Retinal pigment epithelial cell (primary cell): ENCODE measurements around the gene CNOT9.

Experiments
- DNase-seq: peaks from one replicate; pipeline ENCODE4 v3.0.0-alpha.2; 2010; ENCODE audit warnings: low read depth
- H3K4me3 ChIP-seq: 2 replicates; pipeline ENCODE4 v1.5.1; 2011; ENCODE audit warnings: mild to moderate bottlenecking, low read length, control low read depth, moderate library complexity
- TF ChIP-seq, protein P1 (sequence below): conservative IDR thresholded peaks from 2 replicates; pipeline ENCODE4 v1.5.1; 2011; ENCODE audit warnings: low read depth, low read length, control low read depth, inconsistent platforms

Gene CNOT9

DNA sequence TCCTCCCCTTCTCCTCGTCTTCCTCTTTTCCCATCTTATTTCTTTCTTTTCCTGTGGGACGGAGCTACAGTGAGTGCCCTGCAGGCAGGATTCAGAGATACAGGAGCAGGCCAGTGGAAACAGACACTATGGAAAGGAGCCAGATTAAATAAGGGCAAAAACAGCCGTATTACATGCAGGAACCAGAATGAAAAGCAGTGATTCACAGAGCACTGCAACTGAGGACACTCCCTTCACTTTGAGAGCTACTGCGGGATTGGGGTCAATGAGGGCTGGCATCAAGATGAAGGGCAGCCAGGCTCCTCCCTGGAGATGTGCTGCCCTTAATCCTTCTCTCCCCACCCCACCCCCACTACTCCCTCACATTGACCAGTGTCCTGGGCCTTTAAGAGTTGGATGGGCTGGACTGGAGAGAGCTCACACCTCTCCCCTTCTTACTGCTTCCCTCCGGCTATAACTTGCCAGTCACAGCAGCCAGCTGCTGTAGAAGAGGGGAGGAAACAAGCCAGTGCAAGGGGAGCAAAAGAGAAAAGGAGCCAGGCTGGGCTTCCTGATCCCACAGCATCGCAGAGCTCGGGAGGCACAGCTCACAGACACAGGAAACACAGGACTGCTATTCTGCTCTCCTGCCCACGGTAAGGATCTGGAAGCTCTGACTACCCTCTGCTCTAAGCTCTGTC is 38.9 kb downstream of the CNOT9 start, which contains the start of gene PLCD4:
Gene PLCD4, plus strand, starts transcription at position 464 of the 680 bp plus-strand sequence. CDS start 7,841 bp downstream, outside the sequence.
- H3K4me3 ChIP-seq = no peak within 1 kb of the TSS
- TF ChIP-seq, protein P1, sequence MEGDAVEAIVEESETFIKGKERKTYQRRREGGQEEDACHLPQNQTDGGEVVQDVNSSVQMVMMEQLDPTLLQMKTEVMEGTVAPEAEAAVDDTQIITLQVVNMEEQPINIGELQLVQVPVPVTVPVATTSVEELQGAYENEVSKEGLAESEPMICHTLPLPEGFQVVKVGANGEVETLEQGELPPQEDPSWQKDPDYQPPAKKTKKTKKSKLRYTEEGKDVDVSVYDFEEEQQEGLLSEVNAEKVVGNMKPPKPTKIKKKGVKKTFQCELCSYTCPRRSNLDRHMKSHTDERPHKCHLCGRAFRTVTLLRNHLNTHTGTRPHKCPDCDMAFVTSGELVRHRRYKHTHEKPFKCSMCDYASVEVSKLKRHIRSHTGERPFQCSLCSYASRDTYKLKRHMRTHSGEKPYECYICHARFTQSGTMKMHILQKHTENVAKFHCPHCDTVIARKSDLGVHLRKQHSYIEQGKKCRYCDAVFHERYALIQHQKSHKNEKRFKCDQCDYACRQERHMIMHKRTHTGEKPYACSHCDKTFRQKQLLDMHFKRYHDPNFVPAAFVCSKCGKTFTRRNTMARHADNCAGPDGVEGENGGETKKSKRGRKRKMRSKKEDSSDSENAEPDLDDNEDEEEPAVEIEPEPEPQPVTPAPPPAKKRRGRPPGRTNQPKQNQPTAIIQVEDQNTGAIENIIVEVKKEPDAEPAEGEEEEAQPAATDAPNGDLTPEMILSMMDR = no peak
- DNase-seq = peak; percentile 3

DNA sequence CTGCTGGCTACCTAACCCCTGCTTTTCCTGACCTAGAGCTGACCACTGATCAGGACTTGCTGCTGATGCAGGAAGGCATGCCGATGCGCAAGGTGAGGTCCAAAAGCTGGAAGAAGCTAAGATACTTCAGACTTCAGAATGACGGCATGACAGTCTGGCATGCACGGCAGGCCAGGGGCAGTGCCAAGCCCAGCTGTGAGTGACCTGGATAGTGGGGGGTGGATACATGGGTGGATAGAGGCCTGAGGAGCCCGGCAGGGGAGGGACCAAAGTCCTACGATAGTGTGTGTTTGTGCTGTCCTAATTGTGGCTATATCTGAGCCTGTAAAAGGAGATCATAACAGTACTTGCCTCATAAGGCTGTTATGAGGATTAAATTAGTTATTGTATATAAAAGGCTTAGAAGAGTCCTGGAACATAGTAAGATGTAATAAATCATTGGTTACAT is 47.3 kb downstream of the CNOT9 start:
- TF ChIP-seq, protein P1 = no peak
- H3K4me3 ChIP-seq = no peak overlapping the region
- no peak for DNase-seq

DNA sequence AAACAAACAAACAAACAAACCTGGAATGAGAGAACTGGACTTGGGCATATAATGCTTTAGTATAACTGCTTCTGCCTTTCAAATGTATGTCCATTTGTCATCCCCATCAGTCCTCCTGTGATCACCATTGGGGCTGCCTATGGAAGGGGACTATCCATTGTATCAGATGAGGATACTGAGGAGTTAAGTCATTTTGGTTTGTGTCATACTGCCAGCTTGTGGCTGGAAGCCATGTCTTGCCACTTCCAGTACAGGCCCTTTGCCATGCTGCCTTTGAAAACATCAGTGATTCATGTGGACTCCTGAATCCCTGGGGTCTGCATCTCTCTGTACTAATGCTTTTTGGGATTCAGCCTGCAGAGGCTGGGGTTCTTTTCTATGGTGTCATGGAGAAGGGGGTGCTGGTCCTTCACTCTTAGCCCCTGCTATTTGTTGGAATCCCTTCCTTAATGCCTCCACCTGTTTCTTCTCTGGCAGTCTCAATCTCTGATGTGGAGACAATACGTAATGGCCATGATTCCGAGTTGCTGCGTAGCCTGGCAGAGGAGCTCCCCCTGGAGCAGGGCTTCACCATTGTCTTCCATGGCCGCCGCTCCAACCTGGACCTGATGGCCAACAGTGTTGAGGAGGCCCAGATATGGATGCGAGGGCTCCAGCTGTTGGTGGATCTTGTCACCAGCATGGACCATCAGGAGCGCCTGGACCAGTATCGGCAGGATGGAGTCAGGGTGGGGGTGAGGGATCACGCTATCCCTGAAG is 49.6 kb downstream of the CNOT9 start:
- H3K4me3 ChIP-seq = no peak overlapping the region
- DNase-seq = no peak
- TF ChIP-seq, protein P1 = no peak

DNA sequence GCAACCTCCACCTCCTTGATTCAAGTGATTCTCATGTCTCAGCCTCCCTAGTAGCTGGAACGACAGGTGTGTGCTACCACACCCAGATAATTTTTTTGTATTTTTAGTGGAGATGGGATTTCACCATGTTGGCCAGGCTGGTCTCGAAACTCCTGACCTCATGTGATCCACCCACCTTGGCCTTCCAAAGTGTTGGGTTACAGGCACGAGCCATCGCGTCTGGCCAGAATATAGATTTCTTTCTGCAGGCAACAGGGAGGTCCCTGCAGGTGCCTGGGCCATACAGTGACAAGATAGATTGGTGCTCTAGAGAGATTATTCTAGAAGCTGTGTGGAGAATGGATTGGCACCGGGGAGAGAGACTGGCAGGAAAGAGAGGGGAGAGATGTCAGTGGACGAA is 52.4 kb downstream of the CNOT9 start:
- no peak overlapping the region for H3K4me3 ChIP-seq
- TF ChIP-seq, protein P1 = no peak

DNA sequence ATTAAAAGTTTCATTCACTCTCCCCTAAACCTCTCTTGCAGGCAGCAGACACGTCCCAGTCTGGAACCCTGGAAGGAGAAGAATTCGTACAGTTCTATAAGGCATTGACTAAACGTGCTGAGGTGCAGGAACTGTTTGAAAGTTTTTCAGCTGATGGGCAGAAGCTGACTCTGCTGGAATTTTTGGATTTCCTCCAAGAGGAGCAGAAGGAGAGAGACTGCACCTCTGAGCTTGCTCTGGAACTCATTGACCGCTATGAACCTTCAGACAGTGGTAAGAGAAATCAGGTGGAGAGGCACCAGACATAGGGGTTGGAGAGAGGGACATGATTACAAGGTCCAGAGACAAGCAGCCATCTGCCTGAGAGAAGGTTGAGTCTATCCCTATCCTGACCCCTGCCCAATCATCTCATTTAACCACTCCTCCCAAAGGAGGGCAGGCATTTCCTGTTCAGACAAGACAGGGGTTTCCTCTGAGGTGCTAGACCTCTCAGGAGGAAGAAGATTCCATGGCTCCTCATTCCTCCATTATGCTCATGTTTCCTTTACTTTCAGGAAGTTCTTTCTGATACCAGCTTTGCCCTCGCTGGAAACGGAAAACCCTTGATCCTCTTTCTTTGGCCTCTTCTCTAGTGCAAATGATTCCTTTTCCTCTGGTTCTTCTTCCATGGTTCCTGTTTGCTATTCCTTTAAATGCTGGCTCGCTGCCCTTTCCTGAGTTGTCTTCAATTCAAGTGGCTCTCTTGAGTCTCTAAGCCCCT is 54.1 kb downstream of the CNOT9 start:
- no peak overlapping the region for H3K4me3 ChIP-seq
- TF ChIP-seq, protein P1 = no peak
- peak; percentile 3 for DNase-seq

More for the DNA sequence above, 52.4 kb downstream of the CNOT9 start:
- DNase-seq = no peak

DNA sequence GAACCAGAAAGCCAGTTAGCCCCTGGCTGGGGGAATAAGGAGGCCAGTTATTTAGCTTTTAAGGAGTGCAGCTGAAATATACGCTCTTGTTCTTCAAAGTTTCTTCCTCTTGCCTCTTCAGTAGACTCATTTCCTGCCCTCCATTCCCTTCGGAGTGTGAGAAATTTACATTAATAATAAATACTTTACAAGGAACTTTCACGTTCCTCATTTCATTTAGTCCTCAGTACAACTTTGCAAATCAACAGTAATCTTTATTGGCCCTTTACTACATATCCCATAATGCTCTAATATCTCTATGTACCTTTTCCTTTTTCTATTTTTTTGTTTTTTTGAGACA is 54.7 kb downstream of the CNOT9 start:
- no peak overlapping the region for H3K4me3 ChIP-seq
- no peak for DNase-seq
- TF ChIP-seq, protein P1 = no peak
